Inflammatory macrophage treated with lipopolysaccharide for 4 hours (primary cell): ENCODE data around the gene PPP6R2.

Experiments
- DNase-seq: peaks from one replicate; pipeline ENCODE4 v3.0.0-alpha.2; 2020

Gene PPP6R2

DNA sequence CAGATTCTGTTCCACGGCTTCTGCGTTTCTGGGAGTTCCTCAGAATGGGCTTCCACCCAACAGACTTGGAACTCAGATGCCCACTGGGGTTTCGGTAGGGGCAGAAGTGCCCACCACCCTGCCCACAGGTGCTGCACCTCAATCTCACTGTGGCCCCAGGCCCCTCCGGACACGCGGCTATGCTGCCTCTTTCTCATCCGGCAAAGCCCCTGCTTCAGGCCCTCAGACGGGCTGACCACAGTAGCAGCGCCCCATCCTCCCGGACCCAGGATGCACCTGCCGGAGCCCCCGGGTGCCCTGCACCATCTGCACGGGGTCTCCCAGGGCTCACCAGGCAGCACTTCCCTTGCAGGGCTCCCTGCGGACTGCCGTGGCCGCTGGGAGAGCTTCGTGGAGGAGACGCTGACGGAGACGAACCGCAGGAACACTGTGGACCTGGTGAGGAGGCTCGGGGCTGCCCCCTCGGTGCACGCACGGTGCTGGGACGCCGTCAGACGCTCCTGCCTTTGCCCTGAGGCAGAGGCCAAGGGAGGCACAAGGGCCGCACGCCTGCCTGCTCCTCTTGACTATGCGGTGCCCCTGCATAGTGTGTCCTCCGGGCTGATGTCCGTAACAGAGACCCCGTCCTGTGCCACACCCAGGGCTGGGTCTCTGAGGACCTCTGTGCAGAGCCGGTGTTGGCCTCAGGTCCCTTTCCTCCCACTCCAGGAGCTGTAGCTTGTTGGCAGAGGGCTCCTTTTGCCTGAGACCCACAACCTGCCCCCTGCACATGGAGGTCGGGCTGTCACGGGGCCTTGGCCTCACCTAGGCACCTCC is 93.1 kb downstream of the PPP6R2 start:
- no peak for DNase-seq

DNA sequence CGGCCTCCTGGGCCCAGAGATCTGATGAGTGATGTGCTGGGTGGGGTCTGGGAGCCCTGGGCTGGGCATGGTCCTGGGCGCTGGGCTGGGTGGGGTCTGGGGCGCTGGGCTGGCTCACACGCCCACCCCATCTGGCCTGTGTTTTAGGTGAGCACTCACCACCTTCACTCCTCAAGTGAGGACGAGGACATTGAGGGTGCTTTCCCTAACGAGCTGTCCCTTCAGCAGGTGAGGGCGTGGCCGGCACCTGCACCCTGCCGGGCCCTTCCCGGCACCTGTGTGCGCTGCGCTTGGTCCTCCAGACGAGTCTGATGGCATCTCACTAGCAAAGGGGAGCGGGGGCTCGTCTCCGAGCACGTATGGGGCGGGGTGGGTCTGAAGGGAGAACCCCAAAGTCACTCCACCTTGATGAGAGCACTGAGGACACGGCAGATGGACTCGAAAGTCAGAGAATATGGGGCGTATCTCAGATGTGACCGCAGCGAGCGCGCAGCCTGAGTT is 93.8 kb downstream of the PPP6R2 start:
- DNase-seq = no peak

- DNase-seq = no peak
These were observed 94.6 kb downstream of the PPP6R2 start for GRCh38 chr22:50437511-50438304.

DNA sequence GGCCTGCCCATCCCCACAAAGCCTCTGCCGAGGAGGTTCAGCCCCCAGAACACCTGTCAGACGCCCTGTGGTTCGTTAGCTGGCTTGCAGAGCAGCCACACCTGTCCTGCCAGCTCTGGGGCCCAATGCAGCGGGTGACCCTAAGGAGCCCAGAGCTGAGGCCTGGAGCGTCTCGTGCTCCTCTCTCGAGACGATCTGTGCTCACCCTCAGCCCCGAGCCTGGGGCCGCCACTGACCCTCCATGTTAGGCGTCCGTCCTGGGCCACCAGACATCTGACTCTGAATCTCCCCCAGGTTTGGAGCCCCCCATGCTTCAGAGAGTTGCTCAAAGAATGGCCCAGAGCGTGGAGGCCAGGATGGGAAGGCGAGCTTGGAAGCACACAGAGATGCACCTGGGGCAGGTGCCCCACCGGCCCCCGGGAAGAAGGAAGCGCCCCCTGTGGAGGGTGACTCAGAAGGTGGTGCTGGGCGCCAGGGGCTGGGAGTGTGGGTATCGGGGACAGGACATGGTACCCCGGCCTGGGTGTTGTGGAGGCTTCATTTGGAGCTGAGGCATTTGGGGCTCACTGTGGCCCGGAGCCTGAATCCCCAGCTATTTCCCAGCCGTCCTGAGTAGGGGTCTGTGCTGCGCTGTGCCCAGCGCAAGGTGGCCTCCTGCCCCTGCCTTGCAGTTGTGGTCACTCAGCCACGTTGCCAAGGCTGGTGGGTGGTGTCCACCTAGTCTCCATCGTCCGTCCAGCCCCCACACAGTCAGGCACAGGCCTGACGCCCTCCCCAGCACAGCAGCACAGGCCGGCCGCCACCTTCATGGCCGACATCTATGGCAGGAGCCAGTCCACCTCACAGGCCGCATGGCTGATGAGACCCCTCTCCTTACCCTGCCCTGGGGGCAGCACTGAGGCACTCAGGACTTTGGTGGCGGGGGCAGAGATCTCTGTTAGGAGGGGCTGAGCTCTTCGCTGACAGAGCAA is 95.5 kb downstream of the PPP6R2 start:
- DNase-seq = no peak

GRCh38 chr22:50439314-50439870 is 96.3 kb downstream of the PPP6R2 start:
- no peak for DNase-seq

DNA sequence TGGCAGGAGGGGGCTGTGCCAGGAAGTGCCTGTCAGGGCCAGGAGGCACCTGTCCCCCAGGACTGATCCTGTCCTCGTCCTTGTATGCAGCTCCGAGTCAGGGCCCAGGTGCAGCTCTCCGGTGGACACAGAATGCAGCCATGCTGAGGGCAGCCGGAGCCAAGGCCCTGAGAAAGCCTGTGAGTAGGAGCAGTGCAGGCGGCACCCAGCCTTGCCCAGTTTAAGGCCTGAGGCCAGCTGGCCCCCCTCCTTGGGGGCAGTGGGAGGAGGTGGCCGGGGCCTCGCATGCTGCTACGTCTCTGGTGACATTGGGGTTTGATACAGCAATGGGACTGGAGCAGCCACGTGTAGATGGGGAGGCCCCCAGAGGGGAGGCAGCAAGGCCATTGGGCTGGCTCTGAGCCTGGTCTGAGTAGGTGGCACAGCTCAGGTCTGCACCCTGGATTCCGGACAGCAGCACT is 96.8 kb downstream of the PPP6R2 start:
- DNase-seq = no peak

- no peak for DNase-seq
These were observed 97.6 kb downstream of the PPP6R2 start for GRCh38 chr22:50440544-50441249.

DNA sequence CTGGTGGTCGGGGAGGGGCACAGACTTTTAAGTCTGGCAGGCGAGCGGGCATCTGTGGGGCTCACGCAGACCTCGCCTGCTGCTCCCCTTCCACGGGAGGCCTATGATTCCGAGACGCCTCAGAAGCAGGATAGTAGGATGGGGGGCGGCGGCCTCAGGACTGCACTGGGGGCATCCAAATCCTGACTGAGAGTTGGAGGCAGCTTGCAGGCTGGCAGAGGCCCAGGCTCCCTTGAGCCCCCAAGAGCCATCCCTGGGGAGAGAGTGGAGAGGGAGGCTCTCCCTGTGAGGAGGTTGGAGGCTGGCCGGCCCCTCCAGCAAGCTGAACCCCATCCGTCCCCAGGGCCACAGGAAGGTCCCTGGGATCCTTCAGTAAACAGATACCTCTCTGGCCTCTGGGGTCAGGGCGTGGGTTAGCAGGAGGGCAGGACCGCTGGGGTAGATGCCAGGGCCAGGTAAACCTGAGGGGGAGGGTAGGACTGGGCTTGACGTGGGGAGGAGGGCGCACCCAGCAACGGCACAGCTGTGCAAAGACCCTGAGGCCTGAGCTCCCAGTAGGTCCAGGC is 98.4 kb downstream of the PPP6R2 start:
- DNase-seq = no peak

GRCh38 chr22:50443197-50443596 is 100.1 kb downstream of the PPP6R2 start:
- no peak for DNase-seq

- DNase-seq = no peak
These were observed 100.9 kb downstream of the PPP6R2 start for GRCh38 chr22:50443801-50444625.

- DNase-seq = no peak
These were observed 101.5 kb downstream of the PPP6R2 start for GRCh38 chr22:50444663-50445062.

DNA sequence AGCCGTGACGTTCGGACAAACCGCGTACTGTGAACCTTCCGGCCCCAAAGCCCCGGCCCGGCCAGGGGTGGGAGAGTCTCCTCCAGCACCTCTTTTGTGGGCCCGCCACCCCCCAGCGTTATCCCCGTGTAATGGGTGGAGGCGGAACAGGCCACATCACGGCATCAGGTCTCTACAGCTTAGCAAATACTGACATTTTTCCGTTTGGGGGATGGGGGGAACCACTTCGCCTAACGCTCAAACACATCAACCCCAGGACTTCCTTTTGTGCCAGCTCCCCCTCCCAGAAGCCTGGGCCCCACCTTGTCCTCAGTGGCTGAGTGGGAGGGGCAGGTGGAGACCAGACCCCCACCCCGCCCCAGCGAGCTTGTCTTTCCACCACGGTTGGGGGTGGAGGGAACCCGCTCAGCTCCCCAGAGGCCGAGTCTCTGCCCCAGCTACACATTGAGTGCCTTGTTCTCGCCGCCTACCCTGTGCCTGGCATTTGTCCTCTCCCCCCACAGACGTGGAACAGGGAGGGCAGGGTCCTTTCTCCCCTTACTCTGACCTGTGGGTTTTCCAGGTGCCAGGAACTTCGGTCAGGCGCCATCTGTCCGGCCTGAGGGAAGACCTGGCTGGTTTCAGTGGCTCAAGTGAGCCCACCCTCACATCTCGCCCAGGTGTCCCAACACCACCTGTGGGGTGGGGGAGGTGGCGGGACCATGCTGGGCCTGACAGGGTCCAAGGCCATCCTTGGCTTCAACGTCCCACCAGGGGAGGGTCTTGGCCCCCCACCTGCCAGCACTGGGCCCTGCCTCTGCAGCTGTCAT is 102.1 kb downstream of the PPP6R2 start:
- no peak for DNase-seq

- no peak for DNase-seq
These were observed 103.0 kb downstream of the PPP6R2 start for GRCh38 chr22:50445880-50446707.

- DNase-seq = no peak
These were observed 103.8 kb downstream of the PPP6R2 start for GRCh38 chr22:50446708-50447575.

DNA sequence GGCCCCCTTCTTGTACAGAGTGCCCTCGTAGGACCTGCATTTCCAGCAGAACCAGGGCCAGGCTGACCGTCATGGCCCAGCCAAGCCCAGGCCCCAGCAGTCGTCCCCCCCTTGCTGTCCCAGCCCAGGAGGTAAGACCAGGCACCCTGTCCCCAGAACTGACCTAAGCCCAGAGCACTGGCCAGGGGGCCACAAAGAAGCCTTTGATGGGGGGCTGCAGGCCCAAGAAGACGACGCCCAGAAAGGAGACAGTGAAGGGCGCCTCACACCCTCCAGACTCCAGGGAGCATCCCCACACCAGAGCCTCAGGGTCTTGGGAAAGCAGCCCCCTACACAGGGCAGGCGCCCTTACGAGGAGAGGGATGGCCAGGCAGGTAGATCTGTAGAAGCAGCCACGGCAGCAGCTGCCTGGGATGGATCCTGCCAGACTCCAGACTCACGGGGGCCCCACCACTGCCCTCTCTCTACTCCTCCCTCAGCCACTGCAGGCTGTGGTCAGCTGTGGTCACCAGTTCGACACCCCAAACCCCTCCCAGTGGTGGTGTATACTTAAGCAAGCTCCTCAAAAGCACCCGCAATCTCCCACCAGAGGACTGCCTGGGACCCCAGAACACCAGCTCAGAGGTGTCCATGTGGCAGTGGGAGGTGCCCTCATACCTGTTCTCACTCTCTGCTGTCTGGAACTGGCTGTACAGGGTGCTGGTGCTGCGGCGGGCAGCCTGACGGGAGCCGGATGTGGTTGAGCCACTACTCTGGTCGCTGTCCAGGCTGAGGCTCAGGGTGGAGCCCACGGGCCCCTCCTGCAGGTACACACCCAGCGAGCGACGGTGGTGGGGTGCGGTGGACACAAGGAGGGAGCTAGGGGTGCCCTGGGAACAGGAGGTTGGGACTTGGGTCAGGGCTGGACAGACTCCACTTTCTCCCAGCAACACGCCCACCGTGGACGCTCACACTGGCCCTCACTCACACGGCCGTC is 104.7 kb downstream of the PPP6R2 start:
- no peak for DNase-seq

- DNase-seq = peak; percentile 64
These were observed 109.5 kb downstream of the PPP6R2 start for GRCh38 chr22:50452649-50453048.
